HG03139 (cell line): ENCODE measurements around the gene AKAP13.
"Not testable (repeated sequence)": the region's sequence is repeated elsewhere in the genome, so short reads cannot be mapped to it uniquely, and the experiment has no call there.

Experiments used
- ATAC-seq: cut with Tn5 transposase; IDR thresholded peaks from one replicate; pipeline ENCODE4 v1.9.1; 2021; ENCODE audit not compliant: unreplicated experiment

The AKAP13 gene

GRCh38 chr15:85349062-85349461, 31.3 kb upstream of the AKAP13 start:
- ATAC-seq = not testable (repeated sequence)

- ATAC-seq = no peak
Measured at GRCh38 chr15:85350395-85350794, 30.0 kb upstream of the AKAP13 start.

- ATAC-seq = not testable (repeated sequence)
Measured at GRCh38 chr15:85351501-85351900, 28.9 kb upstream of the AKAP13 start.

- ATAC-seq = no peak
Measured at GRCh38 chr15:85351965-85352364, 28.4 kb upstream of the AKAP13 start.

- ATAC-seq = no peak
Measured at GRCh38 chr15:85353516-85353915, 26.9 kb upstream of the AKAP13 start.

GRCh38 chr15:85354461-85354860, 25.9 kb upstream of the AKAP13 start:
- ATAC-seq = no peak

- no peak for ATAC-seq
Measured at GRCh38 chr15:85354948-85355347, 25.5 kb upstream of the AKAP13 start.

GRCh38 chr15:85356276-85356675, 24.1 kb upstream of the AKAP13 start:
- no peak for ATAC-seq

GRCh38 chr15:85361323-85361722, 19.1 kb upstream of the AKAP13 start:
- ATAC-seq = no peak

GRCh38 chr15:85362436-85363081, 17.8 kb upstream of the AKAP13 start:
- ATAC-seq = no peak

- ATAC-seq = no peak
Measured at GRCh38 chr15:85365980-85366379, 14.4 kb upstream of the AKAP13 start.

- no peak for ATAC-seq
Measured at GRCh38 chr15:85367741-85368140, 12.7 kb upstream of the AKAP13 start.

GRCh38 chr15:85374831-85375230, 5.6 kb upstream of the AKAP13 start:
- ATAC-seq = no peak

- no peak for ATAC-seq
Measured at GRCh38 chr15:85377269-85377668, 3.1 kb upstream of the AKAP13 start.

- no peak for ATAC-seq
Measured at GRCh38 chr15:85377986-85378385, 2.4 kb upstream of the AKAP13 start.

GRCh38 chr15:85379403-85380131, 836 bp upstream of the AKAP13 start:
- no peak for ATAC-seq

- peak; percentile 32 for ATAC-seq
Measured at GRCh38 chr15:85380812-85381642, 624 bp downstream of the AKAP13 start.

GRCh38 chr15:85381850-85382751, 1.7 kb downstream of the AKAP13 start:
- ATAC-seq = no peak

GRCh38 chr15:85382942-85383341, 2.5 kb downstream of the AKAP13 start:
- ATAC-seq = no peak

- no peak for ATAC-seq
Measured at GRCh38 chr15:85383470-85384148, 3.2 kb downstream of the AKAP13 start.
